GM19351 (cell line): ENCODE results near the gene DFFB.

ENCODE experiments used
- ATAC-seq: cut with Tn5 transposase; IDR thresholded peaks from one replicate; pipeline ENCODE4 v1.9.1; 2021; ENCODE audit warnings: mild to moderate bottlenecking, moderate library complexity; ENCODE audit not compliant: unreplicated experiment

Gene DFFB

DNA sequence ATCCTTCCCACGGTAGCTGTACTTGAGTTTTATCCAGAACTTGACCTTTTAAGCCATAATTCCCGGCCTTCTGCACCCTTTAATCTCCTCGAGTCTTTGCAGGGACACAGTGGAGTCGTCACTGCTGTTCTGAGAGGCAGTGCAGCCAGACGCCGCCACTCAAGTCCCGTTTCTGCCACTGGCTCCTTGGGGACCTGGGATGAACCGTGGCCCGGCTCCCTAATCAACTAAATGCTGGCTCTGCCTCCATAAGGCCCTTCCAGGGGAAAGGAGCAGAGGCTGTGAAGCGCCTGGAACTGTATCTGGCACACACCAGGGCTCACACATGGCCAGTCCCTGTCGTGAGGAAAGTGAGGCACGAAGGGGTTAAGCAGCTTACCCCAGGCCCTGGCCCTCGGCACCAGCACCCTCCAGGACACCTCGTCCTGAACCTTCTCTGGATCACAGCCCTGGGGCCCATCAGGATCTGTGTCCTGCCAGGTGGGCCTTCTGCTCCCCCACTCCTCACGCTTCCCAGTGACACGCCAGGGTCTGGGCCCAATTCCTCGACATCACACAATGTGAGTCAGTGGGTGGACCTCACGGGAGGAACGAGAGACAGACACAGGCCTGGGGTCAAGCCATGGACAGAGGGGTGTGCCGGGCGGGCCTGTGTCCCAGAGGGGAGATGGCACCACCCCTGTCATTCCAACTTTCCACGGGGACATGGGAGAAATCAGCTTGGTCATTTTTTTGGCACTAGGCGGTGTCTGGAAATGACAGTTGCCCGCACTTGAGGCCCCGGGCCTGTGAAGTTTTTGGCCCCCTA lies 66.3 kb downstream of the DFFB start:
- ATAC-seq, result no peak

DNA sequence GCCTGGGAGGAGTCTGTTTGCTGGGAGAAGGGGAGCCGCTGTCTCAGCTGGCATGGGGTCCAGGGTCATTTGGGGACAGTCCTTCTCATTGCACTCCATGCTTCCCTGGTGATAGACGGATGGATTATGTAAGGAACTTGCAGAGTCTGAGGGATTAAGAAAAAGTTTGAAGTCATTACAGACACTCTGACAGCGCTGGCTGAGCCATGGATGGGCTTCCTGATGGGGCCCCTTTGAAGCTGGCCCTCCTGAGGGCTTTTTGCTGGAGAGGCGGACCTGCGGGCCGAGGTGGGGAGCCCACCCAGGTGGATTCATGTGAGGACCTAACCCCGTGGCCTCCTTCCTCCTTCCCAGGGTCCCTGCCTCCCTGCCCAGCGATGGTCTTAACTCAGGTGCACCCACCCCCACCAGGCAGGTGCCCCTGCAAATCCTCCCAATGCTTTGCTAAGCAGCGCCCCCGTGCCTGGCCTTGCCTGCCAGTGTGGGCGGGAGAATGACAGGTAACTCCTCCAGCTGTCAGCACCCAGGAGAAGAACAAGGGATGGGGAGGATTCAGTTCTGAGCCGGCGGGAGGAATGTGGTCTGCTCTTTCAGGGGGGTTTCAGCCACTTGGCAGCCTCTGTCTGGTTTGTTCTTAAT lies 67.0 kb downstream of the DFFB start:
- no peak for ATAC-seq

DNA sequence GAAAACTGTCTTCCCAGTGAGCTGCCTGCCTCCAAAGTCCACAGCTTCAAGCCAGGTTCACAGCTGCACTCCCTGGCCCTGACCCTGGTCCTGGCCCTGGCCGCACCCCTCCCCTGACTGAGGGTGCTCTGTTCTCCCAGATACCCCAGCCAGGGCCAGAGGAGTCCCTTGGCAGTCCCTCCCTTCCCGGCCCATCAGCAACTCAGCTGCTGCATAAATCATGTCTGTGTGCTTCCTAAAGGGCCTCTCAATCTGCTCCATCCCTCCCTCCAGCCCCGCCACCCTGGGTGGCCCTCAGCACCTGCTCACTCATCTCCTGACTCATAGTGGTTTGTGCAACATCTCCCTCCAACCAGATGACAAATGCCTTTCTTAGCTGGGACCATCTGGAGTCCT lies 67.5 kb downstream of the DFFB start:
- no peak for ATAC-seq

DNA sequence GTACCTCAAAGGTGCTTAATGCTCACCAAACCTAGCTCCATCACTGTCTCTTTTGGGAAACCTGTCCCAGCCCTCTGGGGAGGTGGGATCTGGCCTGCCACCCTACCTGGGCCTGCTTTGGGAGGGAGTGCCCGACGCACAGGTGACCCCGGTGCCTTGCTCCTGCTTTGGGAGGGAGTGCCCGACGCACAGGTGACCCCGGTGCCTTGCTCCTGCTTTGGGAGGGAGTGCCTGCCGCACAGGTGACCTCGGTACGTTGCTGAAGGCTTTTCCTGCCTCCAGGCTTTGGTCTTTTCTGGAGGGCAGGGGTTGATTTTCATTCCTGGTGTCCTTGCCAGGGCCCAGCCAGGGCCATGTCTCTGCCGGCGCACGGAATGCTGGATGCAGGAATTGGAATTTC lies 68.0 kb downstream of the DFFB start:
- ATAC-seq, result no peak

DNA sequence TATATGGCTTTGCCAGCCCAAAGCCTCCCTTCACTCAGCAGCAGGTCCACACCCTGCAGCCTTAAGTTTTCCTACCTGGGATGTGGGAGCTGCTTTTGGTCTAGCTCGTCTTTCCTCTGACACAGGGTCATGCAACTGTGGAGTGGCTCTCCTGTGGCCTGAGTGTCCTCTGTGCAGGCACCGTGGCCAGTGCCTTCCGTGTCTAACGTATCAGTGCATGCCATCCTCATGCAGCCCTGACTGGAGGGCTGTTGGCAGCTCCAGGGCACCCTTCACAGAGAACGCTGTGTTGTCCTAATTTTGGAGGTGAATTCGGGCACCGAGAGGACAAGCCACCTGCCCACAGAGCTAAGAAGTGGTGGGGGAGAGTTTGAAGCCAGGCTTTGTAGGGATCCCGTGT lies 68.5 kb downstream of the DFFB start:
- ATAC-seq, result no peak

DNA sequence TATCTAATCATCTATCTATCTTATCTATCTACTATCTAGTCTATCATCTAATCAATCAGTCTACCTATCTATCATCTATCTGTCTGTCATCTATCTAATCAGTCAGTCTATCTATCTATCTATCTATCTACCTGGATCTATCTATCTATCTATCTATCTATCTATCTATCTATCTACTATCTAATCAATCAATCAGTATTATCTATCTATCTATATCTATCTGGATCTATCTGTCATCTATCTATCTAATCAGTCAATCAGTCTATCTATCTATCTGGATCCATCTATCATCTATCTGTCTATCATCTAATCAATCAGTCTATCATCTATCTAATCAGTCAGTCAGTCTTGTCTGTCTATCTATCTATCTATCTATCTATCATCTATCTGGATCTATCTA lies 69.7 kb downstream of the DFFB start:
- no peak for ATAC-seq

DNA sequence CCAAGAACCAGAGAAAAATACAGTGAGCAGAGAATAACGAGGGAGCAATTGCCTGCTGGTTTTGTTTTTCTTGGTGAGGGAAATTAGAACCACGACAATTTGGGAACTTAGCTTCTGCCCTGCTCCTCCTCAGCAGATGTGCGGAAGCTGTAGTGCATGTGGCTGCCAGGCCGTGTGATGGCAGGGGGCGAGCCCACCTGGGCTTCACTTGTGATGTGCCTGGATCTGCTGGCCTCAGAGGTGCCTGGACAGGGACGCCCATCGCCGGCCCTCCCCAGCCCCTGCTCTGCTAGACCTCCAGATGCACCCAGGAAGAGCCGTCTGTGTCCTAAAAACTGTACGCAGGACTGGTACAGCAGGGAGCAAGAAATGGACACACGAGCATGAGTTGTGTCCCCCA lies 71.3 kb downstream of the DFFB start:
- no peak for ATAC-seq

DNA sequence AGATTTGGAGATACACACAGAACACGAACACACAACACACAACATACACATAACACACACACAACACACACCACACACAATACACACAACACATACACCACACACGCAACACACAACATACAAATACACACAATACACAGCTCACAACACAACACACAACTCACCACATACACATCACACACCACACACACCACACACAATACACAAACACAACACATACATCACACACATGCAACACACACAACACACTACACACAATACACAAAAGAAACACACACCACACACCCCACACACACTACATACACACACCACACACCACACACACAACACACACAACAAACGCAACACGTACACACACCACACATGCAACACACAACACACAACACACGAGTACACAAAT lies 71.8 kb downstream of the DFFB start:
- no peak for ATAC-seq

DNA sequence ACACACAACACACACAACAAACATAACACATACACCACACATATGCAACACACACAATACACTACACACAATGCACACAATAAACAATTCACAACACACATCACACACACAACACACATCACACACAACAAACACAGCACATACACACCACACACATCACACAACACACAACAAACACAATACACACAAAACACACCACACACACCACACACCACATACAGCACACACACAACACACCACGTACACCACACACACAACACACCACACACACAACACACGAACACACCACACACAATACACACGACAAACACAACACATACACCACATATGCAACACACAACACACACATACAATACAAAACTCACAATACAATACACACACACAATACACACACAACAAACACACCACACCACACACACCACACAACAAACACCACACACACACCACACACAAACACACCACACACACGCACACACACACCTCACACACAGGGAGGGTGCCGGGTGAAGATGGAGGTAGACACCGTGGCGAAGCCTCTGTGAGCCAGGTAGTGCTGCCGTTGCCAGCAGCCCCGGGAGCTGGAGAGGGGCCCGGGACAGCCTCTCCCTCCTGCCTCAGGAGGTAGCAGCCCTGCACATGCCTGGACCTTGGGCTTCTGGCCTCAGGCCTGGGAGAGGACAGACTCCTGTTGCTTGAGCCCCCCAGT lies 73.2 kb downstream of the DFFB start:
- ATAC-seq, result no peak

DNA sequence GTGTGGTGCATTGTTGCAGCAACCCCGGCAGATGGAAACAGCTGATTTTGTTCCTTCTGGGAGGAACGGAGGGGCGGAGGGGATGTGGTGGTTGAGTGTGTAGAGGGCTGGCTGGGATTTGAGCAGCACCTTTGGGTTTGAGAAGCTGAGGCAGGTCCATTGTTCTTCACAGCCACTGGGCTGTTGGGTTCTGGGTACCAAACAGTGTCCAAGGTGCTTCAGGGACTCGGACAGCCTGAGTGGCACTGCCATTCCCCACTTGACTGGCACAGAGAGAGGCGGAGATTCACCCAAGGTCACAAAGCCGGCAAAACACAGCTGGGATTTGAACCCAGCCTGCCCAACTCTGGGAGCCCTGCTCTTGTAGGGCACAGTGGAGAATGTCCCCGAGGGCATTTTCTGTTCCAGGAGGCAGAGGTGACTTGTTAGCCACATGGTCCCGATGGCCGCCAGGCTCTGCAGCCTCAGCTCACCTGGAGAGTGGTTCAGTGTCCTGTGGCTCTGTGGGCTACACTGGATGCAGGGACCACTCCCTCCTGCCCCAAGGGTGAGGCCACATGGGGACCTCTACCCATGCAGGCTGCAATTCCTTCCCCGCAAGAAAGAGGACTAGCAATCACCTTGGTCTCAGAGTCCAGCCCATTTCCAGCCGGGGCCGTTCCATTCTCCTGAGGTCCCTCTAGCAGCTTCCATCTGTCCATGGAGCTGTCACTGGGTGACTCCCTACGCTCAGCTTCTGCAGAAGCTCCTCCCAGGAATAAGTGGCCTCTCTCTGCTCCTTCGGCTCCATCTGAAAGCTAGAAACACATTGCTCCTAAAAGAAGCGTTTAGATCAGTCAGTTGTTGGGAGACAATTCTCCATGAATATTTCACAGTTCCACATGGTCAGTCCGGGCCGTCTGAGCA lies 74.0 kb downstream of the DFFB start:
- no peak for ATAC-seq

DNA sequence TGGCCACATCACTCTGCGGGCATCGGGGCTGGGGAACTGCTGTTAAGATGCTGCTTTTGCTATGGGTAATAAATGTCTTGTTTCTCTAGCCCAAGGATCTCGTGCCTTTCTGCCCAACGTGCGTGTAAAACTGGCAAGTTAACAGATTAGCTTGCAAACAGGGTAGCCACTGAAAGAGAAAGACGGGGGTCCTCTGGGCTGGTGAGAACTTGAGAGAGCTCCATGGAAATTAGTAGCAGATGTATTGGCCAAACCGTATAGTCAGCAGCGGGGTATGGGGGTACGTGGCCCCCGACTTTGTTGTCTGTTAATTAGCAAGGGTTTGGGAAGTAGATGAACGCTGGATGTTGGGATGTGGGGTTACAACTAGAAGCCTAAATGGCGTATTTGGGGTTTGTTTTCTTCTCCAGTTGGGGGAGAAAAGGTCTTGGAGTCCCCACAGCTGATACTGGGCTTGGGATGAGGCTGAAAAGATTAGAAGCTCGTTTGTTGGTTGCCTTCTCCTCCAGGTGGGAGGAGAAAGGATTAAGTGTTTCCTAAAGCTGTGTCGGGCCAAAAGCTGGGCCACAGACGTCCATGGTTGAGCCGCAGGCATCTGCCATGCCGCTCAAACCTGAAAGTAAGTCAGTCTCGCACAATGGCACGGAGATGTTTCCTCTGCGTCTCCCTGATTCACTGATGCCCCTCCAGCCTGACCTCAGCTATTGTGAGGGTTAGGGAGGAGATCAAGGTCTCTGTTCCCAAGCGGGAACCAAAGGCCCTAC lies 75.1 kb downstream of the DFFB start:
- no peak for ATAC-seq
